Endothelial cell of umbilical vein (primary cell): ENCODE data around the gene LECT2.

Source experiments
- EZH2 ChIP-seq: IDR thresholded peaks from 2 replicates; pipeline ENCODE4 v1.6.1; 2012; ENCODE audit warnings: borderline replicate concordance, low read depth, mild to moderate bottlenecking, moderate library complexity, low read length, inconsistent platforms; ENCODE audit not compliant: severe bottlenecking
- FOS ChIP-seq: IDR thresholded peaks from 2 replicates; pipeline ENCODE4 v1.6.1; 2011; ENCODE audit warnings: mild to moderate bottlenecking, low read length, moderate library complexity, borderline replicate concordance; ENCODE audit not compliant: insufficient read depth
- JUN ChIP-seq: IDR thresholded peaks from 2 replicates; pipeline ENCODE4 v1.6.1; 2011; ENCODE audit warnings: borderline replicate concordance, low read depth; ENCODE audit not compliant: insufficient read length, insufficient read depth
- MYC ChIP-seq: IDR thresholded peaks from one replicate; pipeline ENCODE4 v1.6.1; 2011; ENCODE audit warnings: mild to moderate bottlenecking, low read depth, low read length
- POLR2A ChIP-seq: IDR thresholded peaks from 2 replicates; pipeline ENCODE4 v1.6.1; 2012; ENCODE audit warnings: low read depth, mild to moderate bottlenecking, control low read depth, low read length
- POLR2AphosphoS5 ChIP-seq: IDR thresholded peaks from 2 replicates; pipeline ENCODE4 v1.6.1; 2012; ENCODE audit warnings: low read depth, mild to moderate bottlenecking, control low read depth, low read length, moderate library complexity; ENCODE audit not compliant: insufficient read depth
- TF ChIP-seq, protein P1 (sequence below), 2 donors: IDR thresholded peaks; 1 replicate in 1 of 2; 2 replicates in 1 of 2; pipeline ENCODE4 v1.5.1; 2011; ENCODE audit warnings: low read length in 2 of 2, mild to moderate bottlenecking in 2 of 2, moderate library complexity in 2 of 2, control low read depth in 1 of 2, inconsistent platforms in 1 of 2, low read depth in 1 of 2; ENCODE audit not compliant: insufficient read depth in 1 of 2; ENCODE audit errors: extremely low read depth in 1 of 2
- TF ChIP-seq, protein P2 (sequence below): IDR thresholded peaks from 2 replicates; pipeline ENCODE4 v1.6.1; 2011; ENCODE audit not compliant: insufficient read depth, insufficient read length

GRCh38 chr5:135930949-135931295, 23.9 kb downstream of the LECT2 start:
- TF ChIP-seq, protein P1, sequence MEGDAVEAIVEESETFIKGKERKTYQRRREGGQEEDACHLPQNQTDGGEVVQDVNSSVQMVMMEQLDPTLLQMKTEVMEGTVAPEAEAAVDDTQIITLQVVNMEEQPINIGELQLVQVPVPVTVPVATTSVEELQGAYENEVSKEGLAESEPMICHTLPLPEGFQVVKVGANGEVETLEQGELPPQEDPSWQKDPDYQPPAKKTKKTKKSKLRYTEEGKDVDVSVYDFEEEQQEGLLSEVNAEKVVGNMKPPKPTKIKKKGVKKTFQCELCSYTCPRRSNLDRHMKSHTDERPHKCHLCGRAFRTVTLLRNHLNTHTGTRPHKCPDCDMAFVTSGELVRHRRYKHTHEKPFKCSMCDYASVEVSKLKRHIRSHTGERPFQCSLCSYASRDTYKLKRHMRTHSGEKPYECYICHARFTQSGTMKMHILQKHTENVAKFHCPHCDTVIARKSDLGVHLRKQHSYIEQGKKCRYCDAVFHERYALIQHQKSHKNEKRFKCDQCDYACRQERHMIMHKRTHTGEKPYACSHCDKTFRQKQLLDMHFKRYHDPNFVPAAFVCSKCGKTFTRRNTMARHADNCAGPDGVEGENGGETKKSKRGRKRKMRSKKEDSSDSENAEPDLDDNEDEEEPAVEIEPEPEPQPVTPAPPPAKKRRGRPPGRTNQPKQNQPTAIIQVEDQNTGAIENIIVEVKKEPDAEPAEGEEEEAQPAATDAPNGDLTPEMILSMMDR (IDR thresholded peaks at IDR 0.05; ENCODE audit: extremely low read depth in 1 of 2, insufficient read depth in 1 of 2, low read depth in 1 of 2, low read length in 2 of 2) = no peak
- no peak for TF ChIP-seq POLR2AphosphoS5
- TF ChIP-seq EZH2 = no peak
- no peak for TF ChIP-seq MYC
- no peak for TF ChIP-seq POLR2A
- no peak for TF ChIP-seq FOS
- no peak for TF ChIP-seq JUN
- TF ChIP-seq, protein P2, sequence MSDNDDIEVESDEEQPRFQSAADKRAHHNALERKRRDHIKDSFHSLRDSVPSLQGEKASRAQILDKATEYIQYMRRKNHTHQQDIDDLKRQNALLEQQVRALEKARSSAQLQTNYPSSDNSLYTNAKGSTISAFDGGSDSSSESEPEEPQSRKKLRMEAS = no peak
